GM23338 (cell line): ENCODE measurements around the gene IFIT1B. TPM values are rescaled to one million over a fixed set of nuclear protein-coding genes. Genes with fewer than 3 reads are reported as not detected.

Experiments
- ATAC-seq: fragments of 200-7000 bp; cut with Tn5 transposase; 3 replicates; pipeline ENCODE4 v1.9.1; 2020
- DNase-seq: peaks from one replicate; pipeline ENCODE4 v3.0.0-alpha.2; 2015; ENCODE audit warnings: low spot score
- H2AFZ ChIP-seq: fragments of 200-600 bp; sonication (generic); 2 replicates; pipeline ENCODE4 v1.8.0; 2016; ENCODE audit warnings: antibody characterized with exemption, mild to moderate bottlenecking, moderate library complexity
- H3F3A ChIP-seq: fragments of 200-600 bp; sonication (generic); replicated peaks from 2 replicates; pipeline ENCODE4 v1.8.0; 2017; ENCODE audit warnings: antibody characterized with exemption, mixed run types, low read depth
- H3K27ac ChIP-seq: fragments of 200-600 bp; sonication (generic); 2 replicates; pipeline ENCODE4 v1.6.1; 2016; ENCODE audit warnings: low read depth
- H3K27me3 ChIP-seq: fragments of 200-600 bp; sonication (generic); 2 replicates; pipeline ENCODE4 v1.8.0; 2016; ENCODE audit warnings: mild to moderate bottlenecking, mixed run types, moderate library complexity; ENCODE audit not compliant: insufficient read depth
- H3K36me3 ChIP-seq: fragments of 200-600 bp; sonication (generic); 2 replicates; pipeline ENCODE4 v1.8.0; 2016; ENCODE audit warnings: mild to moderate bottlenecking; ENCODE audit not compliant: insufficient read depth
- H3K4me1 ChIP-seq: fragments of 200-600 bp; sonication (generic); 2 replicates; pipeline ENCODE4 v1.8.0; 2016; ENCODE audit warnings: mild to moderate bottlenecking, moderate library complexity; ENCODE audit not compliant: insufficient read depth
- H3K4me2 ChIP-seq: fragments of 200-600 bp; sonication (generic); 2 replicates; pipeline ENCODE4 v1.7.1; 2017; ENCODE audit warnings: mixed run types
- H3K4me3 ChIP-seq: fragments of 200-600 bp; sonication (generic); 2 replicates; pipeline ENCODE4 v1.6.1; 2016; ENCODE audit warnings: mixed run types
- H3K79me2 ChIP-seq: fragments of 200-600 bp; sonication (generic); replicated peaks from 2 replicates; pipeline ENCODE4 v1.8.0; 2017; ENCODE audit warnings: mild to moderate bottlenecking; ENCODE audit not compliant: insufficient read depth
- H3K9me2 ChIP-seq: fragments of 200-600 bp; sonication (generic); 2 replicates; pipeline ENCODE4 v1.8.0; 2017; ENCODE audit not compliant: insufficient read depth
- H4K20me1 ChIP-seq: fragments of 200-600 bp; sonication (generic); replicated peaks from 2 replicates; pipeline ENCODE4 v1.8.0; 2017; ENCODE audit warnings: mild to moderate bottlenecking; ENCODE audit not compliant: insufficient read depth
- H3K27ac Mint-ChIP-seq: 2 replicates; pipeline ENCODE4 v1.8.0; 2020; ENCODE audit warnings: inconsistent platforms, mild to moderate bottlenecking, moderate library complexity, mixed read lengths
- H3K27me3 Mint-ChIP-seq: 3 replicates; pipeline ENCODE4 v1.8.0; 2022; ENCODE audit warnings: low read depth, mild to moderate bottlenecking, moderate library complexity, mixed read lengths, inconsistent platforms; ENCODE audit not compliant: insufficient read depth, poor library complexity
- H3K36me3 Mint-ChIP-seq: 3 replicates; pipeline ENCODE4 v1.8.0; 2021; ENCODE audit warnings: low read depth, mild to moderate bottlenecking, inconsistent platforms, moderate library complexity, mixed read lengths
- H3K4me1 Mint-ChIP-seq: 3 replicates; pipeline ENCODE4 v1.8.0; 2020; ENCODE audit warnings: mild to moderate bottlenecking, inconsistent platforms, mixed read lengths
- H3K4me3 Mint-ChIP-seq: 3 replicates; pipeline ENCODE4 v1.8.0; 2021; ENCODE audit warnings: moderate library complexity, mild to moderate bottlenecking, inconsistent platforms, mixed read lengths
- H3K9me3 Mint-ChIP-seq: 3 replicates; pipeline ENCODE4 v1.8.0; 2020; ENCODE audit warnings: moderate library complexity, mild to moderate bottlenecking, inconsistent platforms, mixed read lengths
- CREB1 ChIP-seq: fragments of 250-450 bp; sonication (Bioruptor Pico); IDR thresholded peaks from 2 replicates; pipeline ENCODE4 v1.5.0; 2020; ENCODE audit warnings: low read depth, mild to moderate bottlenecking, moderate library complexity
- CTCF ChIP-seq, 2 experiments: fragments of 200-600 bp in 1 of 2; sonication (generic) in 1 of 2; conservative IDR thresholded peaks; 2 replicates each; pipeline versions ENCODE4 v1.5.1 to v1.6.1; 2016 to 2017; ENCODE audit warnings: antibody characterized with exemption in 2 of 2, low read depth in 2 of 2, mild to moderate bottlenecking in 2 of 2, moderate library complexity in 1 of 2
- ETS1 ChIP-seq: IDR thresholded peaks from 2 replicates; pipeline ENCODE4 v1.6.1; 2016; ENCODE audit warnings: antibody characterized with exemption
- EZH2 ChIP-seq: fragments of 200-600 bp; sonication (generic); IDR thresholded peaks from one replicate; pipeline ENCODE4 v1.8.0; 2017; ENCODE audit warnings: antibody characterized with exemption, mild to moderate bottlenecking, low read depth; ENCODE audit not compliant: unreplicated experiment
- EZH2phosphoT487 ChIP-seq: fragments of 200-600 bp; sonication (generic); IDR thresholded peaks from one replicate; pipeline ENCODE4 v1.8.1; 2018; ENCODE audit warnings: antibody characterized with exemption; ENCODE audit not compliant: unreplicated experiment
- JUNB ChIP-seq: IDR thresholded peaks from one replicate; pipeline ENCODE4 v1.6.1; 2016; ENCODE audit warnings: antibody characterized with exemption; ENCODE audit not compliant: unreplicated experiment
- POLR2AphosphoS5 ChIP-seq: IDR thresholded peaks from 2 replicates; pipeline ENCODE4 v1.6.1; 2016; ENCODE audit warnings: antibody characterized with exemption, low read depth
- STAT1 ChIP-seq: IDR thresholded peaks from one replicate; pipeline ENCODE4 v1.6.1; 2016; ENCODE audit warnings: antibody characterized with exemption; ENCODE audit not compliant: unreplicated experiment
- ZNF114 ChIP-seq: fragments of 250-450 bp; sonication (Bioruptor Pico); IDR thresholded peaks from 2 replicates; pipeline ENCODE4 v1.5.0; 2020; ENCODE audit warnings: mild to moderate bottlenecking, moderate library complexity
- ZNF331 ChIP-seq: fragments of 250-450 bp; sonication (Bioruptor Pico); IDR thresholded peaks from 2 replicates; pipeline ENCODE4 v1.5.0; 2020; ENCODE audit warnings: low read depth, mild to moderate bottlenecking, moderate library complexity
- ZNF462 ChIP-seq: fragments of 250-450 bp; sonication (Bioruptor Pico); IDR thresholded peaks from 2 replicates; pipeline ENCODE4 v1.5.0; 2020; ENCODE audit warnings: mild to moderate bottlenecking, moderate library complexity
- polyA plus RNA-seq: library from polyadenylated mRNA; unstranded; fragments of >200 nt; fragmentation: Nextera tagmentation; extraction: Ambion mirVana; gene quantifications from 2 replicates; pipeline ENCODE4 v1.2.1, GENCODE V29; 2016
- total RNA-seq: library from RNA; depleted of rRNA; stranded (reverse); fragments of >200 nt; shearing (Covaris generic); gene quantifications from 2 replicates; pipeline ENCODE4 v1.2.3, GENCODE V29; 2014

Gene IFIT1B
- total and polyA plus RNA-seq, 2 experiments from 2014 or later = 0.10 TPM; not detected in 1

GRCh38 chr10:89398003-89398749, 20.3 kb downstream of the IFIT1B start:
- H3K27ac ChIP-seq = no peak overlapping the region
- H2AFZ ChIP-seq = no peak overlapping the region
- H3K4me2 ChIP-seq = no peak overlapping the region
- ATAC-seq (no peak), DNase-seq (no peak)
- H3K4me3 Mint-ChIP-seq = no peak overlapping the region
- H3K4me1 ChIP-seq = 0 out of 2 replicates have a peak, but pooled peaks cover under 1% of the 10 kb centered on the region
- no peaks in the 10 kb centered on the region for H3K27me3 ChIP-seq
- H3K9me3 Mint-ChIP-seq = peaks cover 8% of the 10 kb centered on the region; the same call in 2 of the 3 replicates
- H3K36me3 ChIP-seq = no peaks in the 10 kb centered on the region
- H4K20me1 ChIP-seq = no peaks in the 10 kb centered on the region
- H3K79me2 ChIP-seq = no peaks in the 10 kb centered on the region
- H3K27me3 Mint-ChIP-seq = no peaks in the 10 kb centered on the region
- no peak overlapping the region for H3K4me3 ChIP-seq
- H3K27ac Mint-ChIP-seq = no peak overlapping the region
- H3K9me2 ChIP-seq = no peaks in the 10 kb centered on the region
- peaks cover 5% of the 10 kb centered on the region; the same call in 2 of the 3 replicates for H3K36me3 Mint-ChIP-seq
- no peaks in the 10 kb centered on the region for H3K4me1 Mint-ChIP-seq
- TF ChIP-seq ZNF114 (CRISPR knock-in tag) (no peak), CTCF (conservative IDR thresholded peaks at IDR 0.05; ENCODE audit: low read depth in 2 of 2) (no peak)
- no peaks in the 10 kb centered on the region for H3F3A ChIP-seq

- DNase-seq (no peak), ATAC-seq (no peak)
- peaks cover 8% of the 10 kb centered on the region; the same call in 2 of the 3 replicates for H3K9me3 Mint-ChIP-seq
- no peaks in the 10 kb centered on the region for H3K27me3 Mint-ChIP-seq
- no peak overlapping the region for H3K27ac ChIP-seq
- no peak overlapping the region for H2AFZ ChIP-seq
- no peaks in the 10 kb centered on the region for H3F3A ChIP-seq
- H3K4me1 Mint-ChIP-seq = no peaks in the 10 kb centered on the region
- H3K36me3 Mint-ChIP-seq = peaks cover 7% of the 10 kb centered on the region
- no peaks in the 10 kb centered on the region for H3K79me2 ChIP-seq
- H4K20me1 ChIP-seq = no peaks in the 10 kb centered on the region
- no peaks in the 10 kb centered on the region for H3K4me1 ChIP-seq
- no peaks in the 10 kb centered on the region for H3K27me3 ChIP-seq
- no peak overlapping the region for H3K4me3 Mint-ChIP-seq
- H3K4me3 ChIP-seq = no peak overlapping the region
- H3K36me3 ChIP-seq = no peaks in the 10 kb centered on the region
- H3K9me2 ChIP-seq = no peaks in the 10 kb centered on the region
- H3K27ac Mint-ChIP-seq = no peak overlapping the region
- H3K4me2 ChIP-seq = no peak overlapping the region
- TF ChIP-seq POLR2AphosphoS5 (no peak), EZH2 (no peak), ETS1 (no peak), ZNF331 (no peak), ZNF462 (CRISPR knock-in tag) (no peak), STAT1 (no peak), CREB1 (CRISPR knock-in tag) (no peak), JUNB (no peak), ZNF114 (CRISPR knock-in tag) (no peak), EZH2phosphoT487 (no peak)
Observed at GRCh38 chr10:89399956-89400355, 22.1 kb downstream of the IFIT1B start.
